Activated T-helper 1 cell treated with anti-CD3 and anti-CD28 coated beads, Interleukin-12 subunit alpha, Interleukin-12 subunit beta, Interleukin-2, Interleukin-4 antibody, amounts not matched to agents 30 ng/mL and 10 ng/mL and 1 ng/mL, durations not matched to agents 14 hours and 24 hours and 36 hours (primary cell): ENCODE data around the gene FAM181A. TPM values are rescaled to one million over a fixed set of nuclear protein-coding genes. Genes with fewer than 3 reads are reported as not detected.

ENCODE experiments used
- DNase-seq: peaks from one replicate; pipeline ENCODE4 v3.0.0; 2021; ENCODE audit warnings: low spot score
- H3K27ac Mint-ChIP-seq: one replicate; pipeline ENCODE4 v1.8.0; 2021; ENCODE audit warnings: mild to moderate bottlenecking, mixed read lengths
- H3K27me3 Mint-ChIP-seq: one replicate; pipeline ENCODE4 v1.8.0; 2022; ENCODE audit warnings: mild to moderate bottlenecking, moderate library complexity, mixed read lengths; ENCODE audit not compliant: insufficient read depth
- H3K36me3 Mint-ChIP-seq: one replicate; pipeline ENCODE4 v1.8.0; 2021; ENCODE audit warnings: low read depth, mixed read lengths
- H3K4me1 Mint-ChIP-seq: one replicate; pipeline ENCODE4 v1.8.0; 2021; ENCODE audit warnings: low read depth, mixed read lengths
- H3K4me3 Mint-ChIP-seq: one replicate; pipeline ENCODE4 v1.8.0; 2021; ENCODE audit warnings: mild to moderate bottlenecking, moderate library complexity, mixed read lengths
- H3K9me3 Mint-ChIP-seq: one replicate; pipeline ENCODE4 v1.8.0; 2021; ENCODE audit warnings: mixed read lengths
- intact Hi-C: fragments of 100-400 bp; cut with micrococcal nuclease; formaldehyde crosslinking; loops from one replicate; pipeline ENCODE4 v1.15.1; 2024
- total RNA-seq: library from RNA; stranded (reverse); gene quantifications from 2 replicates; pipeline ENCODE4 v1.2.3, GENCODE V29; 2022

The FAM181A gene
- total RNA-seq, 1 donor from 2014 or later: not detected

DNA sequence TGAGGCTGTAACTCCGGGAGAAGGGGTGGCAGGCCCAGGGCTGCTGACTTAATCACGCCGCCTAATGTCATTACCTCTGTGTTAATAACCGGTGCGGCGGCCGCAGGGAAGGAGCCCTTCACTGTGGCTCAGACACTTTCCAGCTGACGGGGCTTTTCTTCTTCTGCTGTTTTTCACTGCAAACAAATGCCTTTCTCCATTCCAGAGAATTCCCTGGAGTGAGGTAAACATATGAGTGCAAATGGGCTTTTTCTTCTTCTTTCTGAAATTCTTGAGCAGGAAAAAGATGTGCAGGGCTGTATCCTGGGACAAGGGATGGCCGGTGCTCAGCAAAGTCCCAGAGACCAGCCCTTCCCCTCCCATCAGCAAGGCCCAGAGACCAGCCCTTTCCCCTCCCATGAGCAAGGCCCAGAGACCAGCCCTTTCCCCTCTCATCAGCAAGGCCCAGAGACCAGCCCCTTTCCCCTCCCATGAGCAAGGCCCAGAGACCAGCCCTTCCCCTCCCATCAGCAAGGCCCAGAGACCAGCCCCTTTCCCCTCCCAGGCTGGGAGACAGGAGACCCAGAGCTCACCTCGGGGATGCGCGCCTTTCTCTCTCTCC lies 33.4 kb upstream of the FAM181A start:
- no peaks in the 10 kb centered on the region for H3K36me3 Mint-ChIP-seq
- no peak overlapping the region for H3K4me3 Mint-ChIP-seq
- no peak overlapping the region for H3K27ac Mint-ChIP-seq
- H3K27me3 Mint-ChIP-seq: peaks cover 10% of the 10 kb centered on the region
- H3K9me3 Mint-ChIP-seq: no peaks in the 10 kb centered on the region
- no peak for DNase-seq
- H3K4me1 Mint-ChIP-seq: no peaks in the 10 kb centered on the region
- intact Hi-C loops: loop anchor here (1.0 to 10.0 kb wide), 3 partner anchors 89 to 238 kb away; no protein-coding TSS in a partner anchor

DNA sequence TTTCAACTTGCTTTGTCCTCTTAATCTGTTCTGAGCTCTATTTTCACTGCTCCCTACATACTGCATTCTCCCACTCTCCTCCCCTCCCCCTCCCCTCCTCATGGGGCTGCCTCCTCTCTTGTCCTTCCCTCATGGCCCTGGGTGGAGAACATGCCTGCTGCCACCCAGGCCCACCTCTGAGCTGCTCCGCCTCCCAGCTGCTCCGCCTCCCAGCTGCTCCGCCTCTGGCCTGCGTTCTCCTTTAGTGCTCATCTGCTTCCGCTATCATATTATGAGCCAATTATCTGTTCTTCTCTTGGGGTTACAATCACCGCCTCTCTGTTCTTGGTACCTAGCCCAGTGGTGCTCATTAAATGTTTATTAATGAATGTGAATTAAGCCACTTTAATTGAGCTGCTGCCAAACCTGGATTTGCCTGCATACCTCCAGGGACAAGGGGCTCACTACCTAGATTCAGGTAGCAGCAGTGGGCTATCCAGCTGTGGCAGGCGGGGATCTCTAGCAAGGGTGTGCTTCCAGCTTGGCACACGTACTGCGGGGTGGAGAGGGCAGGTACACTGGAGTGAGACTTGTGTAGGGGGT lies 32.0 kb upstream of the FAM181A start:
- intact Hi-C loops: loop anchor here (10.0 kb wide), 1 partner anchor 150 kb away; no protein-coding TSS in a partner anchor
- Mint-ChIP-seq H3K9me3 (no peaks in the 10 kb centered on the region), H3K27me3 (peaks cover 11% of the 10 kb centered on the region), H3K36me3 (no peaks in the 10 kb centered on the region), H3K4me3 (no peak overlapping the region), H3K27ac (no peak overlapping the region), H3K4me1 (no peaks in the 10 kb centered on the region)
- no peak for DNase-seq

DNA sequence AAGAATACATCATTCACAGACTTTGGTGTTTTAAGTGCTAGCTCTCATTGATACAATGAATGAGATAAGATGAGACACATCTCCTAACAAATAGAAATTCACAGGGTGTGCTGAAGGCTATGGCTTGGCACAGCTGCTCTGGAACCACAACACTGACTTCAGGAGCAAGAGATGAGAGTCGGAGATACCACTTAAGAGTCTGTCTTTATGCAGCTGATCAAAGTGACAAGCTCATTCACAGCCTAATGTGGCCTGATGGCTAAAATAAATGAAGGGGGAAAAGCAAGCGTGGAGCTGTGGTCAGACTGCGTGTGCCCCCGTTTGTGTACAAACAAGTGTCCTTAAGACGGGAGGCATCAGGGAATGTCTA lies 29.7 kb upstream of the FAM181A start:
- no peak overlapping the region for H3K27ac Mint-ChIP-seq

DNA sequence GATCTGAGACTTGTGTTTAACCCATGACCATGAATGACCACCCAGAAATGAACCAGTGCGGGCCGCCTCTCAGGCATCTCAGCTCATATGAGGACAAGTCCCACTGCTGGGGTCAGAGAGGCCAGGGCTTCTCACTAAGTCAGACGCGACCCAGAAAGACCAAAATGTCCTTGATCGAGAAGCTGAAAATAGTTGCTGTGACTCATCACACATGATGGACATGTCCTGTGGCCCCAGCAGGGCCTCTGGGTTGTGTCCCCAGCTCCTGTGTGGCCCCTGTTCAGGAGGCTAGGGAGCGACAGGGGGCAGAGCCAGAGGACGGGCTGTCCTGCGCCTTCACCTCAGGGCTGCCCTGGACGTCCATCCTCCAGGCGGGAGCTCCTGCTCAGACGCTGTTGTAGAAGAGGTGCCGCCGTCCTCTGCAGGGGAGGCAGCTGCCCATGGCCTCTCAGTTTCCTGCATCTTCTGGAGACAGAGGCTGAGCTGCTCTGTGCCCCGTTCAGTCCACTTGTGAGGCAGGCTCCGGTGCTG lies 29.0 kb upstream of the FAM181A start:
- Mint-ChIP-seq H3K36me3 (no peaks in the 10 kb centered on the region), H3K4me1 (no peaks in the 10 kb centered on the region), H3K27me3 (peaks cover 14% of the 10 kb centered on the region), H3K9me3 (no peaks in the 10 kb centered on the region), H3K4me3 (no peak overlapping the region), H3K27ac (no peak overlapping the region)
- DNase-seq: no peak
- intact Hi-C loops: loop anchor here (10.0 kb wide), 1 partner anchor 153 kb away; no protein-coding TSS in a partner anchor

More for the DNA sequence above, 29.7 kb upstream of the FAM181A start:
- DNase-seq: no peak
- no peaks in the 10 kb centered on the region for H3K36me3 Mint-ChIP-seq
- no peak overlapping the region for H3K4me3 Mint-ChIP-seq
- intact Hi-C loops: loop anchor here (10.0 kb wide), 1 partner anchor 153 kb away; no protein-coding TSS in a partner anchor
- peaks cover 8% of the 10 kb centered on the region for H3K27me3 Mint-ChIP-seq
- no peaks in the 10 kb centered on the region for H3K9me3 Mint-ChIP-seq
- no peaks in the 10 kb centered on the region for H3K4me1 Mint-ChIP-seq

DNA sequence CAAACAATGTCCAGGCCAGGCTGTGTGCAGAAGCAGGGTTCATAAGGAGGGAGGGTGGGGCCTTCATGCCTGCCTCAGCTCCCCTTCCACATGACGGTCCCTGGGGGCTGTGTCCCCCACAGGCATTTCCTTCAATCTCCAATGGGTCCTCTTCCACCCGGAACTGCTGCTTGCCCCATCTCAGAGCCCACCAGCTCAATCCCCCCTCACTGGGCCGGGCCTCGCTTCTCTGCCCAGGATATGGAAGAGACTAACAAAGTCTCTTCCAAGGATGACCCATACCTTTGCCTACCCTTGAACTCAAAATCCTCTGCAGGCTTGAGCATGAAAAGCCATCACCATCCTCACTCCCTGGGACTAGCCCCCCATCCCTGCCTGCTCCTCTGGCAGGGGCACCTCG lies 28.4 kb upstream of the FAM181A start:
- Mint-ChIP-seq H3K4me1 (no peaks in the 10 kb centered on the region), H3K36me3 (no peaks in the 10 kb centered on the region), H3K27ac (no peak overlapping the region), H3K4me3 (no peak overlapping the region), H3K27me3 (peaks cover 14% of the 10 kb centered on the region), H3K9me3 (no peaks in the 10 kb centered on the region)
- intact Hi-C loops: loop anchor here (10.0 kb wide), 1 partner anchor 154 kb away; no protein-coding TSS in a partner anchor
- DNase-seq: no peak

DNA sequence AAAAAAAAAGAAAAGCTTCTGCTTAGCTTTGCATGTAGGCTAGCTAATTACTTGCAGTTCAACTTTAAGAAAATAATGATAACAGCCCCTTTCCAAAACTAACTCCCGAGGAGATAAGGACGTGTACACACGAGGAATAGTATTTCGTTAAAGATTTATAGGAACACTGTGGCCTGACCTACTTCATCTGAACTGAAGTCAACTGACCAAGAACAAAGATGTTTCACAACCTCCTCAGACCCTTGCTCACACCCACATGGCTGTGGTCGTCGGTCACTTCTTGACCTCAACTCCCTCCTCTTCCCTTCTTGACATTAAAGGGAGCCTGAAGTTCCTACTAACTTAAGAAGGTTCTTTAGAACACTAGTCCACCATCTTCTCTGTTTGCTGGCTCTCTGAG lies 25.3 kb upstream of the FAM181A start:
- H3K4me3 Mint-ChIP-seq: no peak overlapping the region
- H3K4me1 Mint-ChIP-seq: no peaks in the 10 kb centered on the region
- intact Hi-C loops: no loop called here
- no peak for DNase-seq
- H3K9me3 Mint-ChIP-seq: no peaks in the 10 kb centered on the region
- H3K36me3 Mint-ChIP-seq: no peaks in the 10 kb centered on the region
- no peak overlapping the region for H3K27ac Mint-ChIP-seq
- peaks cover 21% of the 10 kb centered on the region for H3K27me3 Mint-ChIP-seq

DNA sequence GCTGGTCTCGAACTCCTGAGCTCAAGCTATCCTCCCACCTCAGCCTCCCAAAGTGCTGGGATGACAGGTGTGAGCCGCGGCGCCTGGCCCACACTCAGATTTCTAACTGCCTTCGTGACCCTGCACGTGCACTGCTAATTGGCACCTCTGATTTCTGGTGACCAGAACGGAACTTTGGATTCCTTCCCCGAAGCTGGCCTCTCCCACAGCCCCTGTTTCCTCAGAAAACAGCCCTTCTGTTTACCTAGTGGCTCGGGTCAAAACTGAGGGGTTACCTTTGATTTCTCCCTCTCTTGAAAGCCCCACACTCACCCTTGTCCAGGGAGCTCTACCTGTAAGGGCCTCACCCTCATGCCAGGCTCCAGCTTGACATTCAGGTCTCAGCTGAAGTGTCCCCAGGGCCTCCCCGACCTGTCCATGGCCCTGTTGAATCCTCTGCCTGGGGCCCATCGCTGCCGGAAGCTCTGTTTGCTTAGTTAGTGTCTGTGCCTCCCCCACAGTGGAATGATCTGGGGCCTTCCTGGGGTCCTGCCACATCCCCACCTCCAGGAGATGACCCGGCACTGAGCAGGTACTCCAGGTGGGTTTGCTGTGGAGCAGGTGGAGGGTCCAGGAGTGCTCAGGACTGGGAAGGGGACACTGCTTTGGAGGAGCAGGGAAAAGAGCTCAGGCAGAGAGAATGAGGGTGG lies 24.4 kb upstream of the FAM181A start:
- Mint-ChIP-seq H3K27ac (no peak overlapping the region), H3K27me3 (peaks cover 23% of the 10 kb centered on the region), H3K9me3 (no peaks in the 10 kb centered on the region), H3K36me3 (no peaks in the 10 kb centered on the region), H3K4me1 (no peaks in the 10 kb centered on the region), H3K4me3 (no peak overlapping the region)
- no peak for DNase-seq
- intact Hi-C loops: no loop called here

DNA sequence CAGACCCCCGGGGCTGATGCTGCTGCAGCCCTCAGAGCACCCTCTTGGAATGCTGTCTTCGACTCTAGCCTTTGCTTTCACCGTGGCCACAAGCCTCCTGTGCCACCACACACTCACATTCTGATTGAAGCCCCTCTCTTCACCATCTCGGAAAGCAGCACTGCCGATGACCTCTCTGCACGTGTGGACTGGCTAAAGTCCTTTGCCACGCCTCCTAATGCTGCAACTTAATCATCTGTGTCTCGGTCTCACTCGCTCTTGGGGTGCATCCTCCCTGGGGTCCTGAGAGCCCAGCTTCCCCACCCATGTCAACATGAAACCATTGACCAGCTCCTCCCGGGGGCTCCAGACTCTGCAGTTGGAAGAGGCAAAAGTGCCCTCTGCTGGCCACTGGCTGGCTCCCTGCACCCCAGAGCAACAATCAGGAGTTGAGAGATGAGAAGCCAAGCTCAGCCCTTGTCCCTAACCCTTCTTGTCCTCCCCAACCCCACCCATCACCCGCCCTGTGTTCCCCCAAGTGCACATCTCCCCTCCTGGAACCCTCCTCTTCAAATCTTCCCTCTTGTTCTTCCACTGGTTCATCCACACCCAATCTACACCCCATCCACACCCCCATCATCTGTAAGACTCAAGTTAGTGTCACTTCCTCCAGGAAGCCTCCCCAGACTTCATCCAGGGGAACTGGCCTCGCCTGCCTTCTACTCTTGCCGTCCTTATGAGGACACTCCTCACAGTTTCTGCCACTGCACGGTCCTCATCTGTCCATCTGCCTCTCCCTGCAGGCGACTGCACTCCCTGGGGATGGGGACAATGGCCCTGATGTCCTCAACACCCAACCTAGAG lies 23.6 kb upstream of the FAM181A start:
- intact Hi-C loops: no loop called here
- no peak for DNase-seq
- Mint-ChIP-seq H3K27ac (no peak overlapping the region), H3K9me3 (no peaks in the 10 kb centered on the region), H3K27me3 (peaks cover 23% of the 10 kb centered on the region), H3K36me3 (no peaks in the 10 kb centered on the region), H3K4me1 (no peaks in the 10 kb centered on the region), H3K4me3 (no peak overlapping the region)

DNA sequence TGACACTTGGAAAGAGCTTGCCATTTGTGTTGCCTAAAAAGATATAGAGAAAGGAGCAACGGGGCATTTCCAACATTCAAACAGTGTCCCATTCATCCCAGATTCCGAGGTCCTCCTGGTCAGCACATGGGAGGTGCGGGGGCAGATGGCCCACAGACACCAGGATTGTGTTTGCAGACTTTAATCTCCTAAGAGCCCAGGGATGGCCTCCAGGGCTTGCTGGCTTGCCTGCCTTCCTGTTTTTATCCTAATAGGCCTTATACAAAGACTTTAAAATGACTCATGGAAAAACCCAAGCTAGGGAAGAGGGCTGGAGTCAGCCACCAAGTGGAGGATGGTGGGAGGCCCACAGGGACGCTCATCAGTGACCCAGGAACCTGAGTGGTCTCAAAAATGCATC lies 21.5 kb upstream of the FAM181A start:
- H3K36me3 Mint-ChIP-seq: no peaks in the 10 kb centered on the region
- intact Hi-C loops: loop anchor here (1.0 kb wide), 1 partner anchor 250 kb away; no protein-coding TSS in a partner anchor
- no peak overlapping the region for H3K4me3 Mint-ChIP-seq
- H3K27ac Mint-ChIP-seq: no peak overlapping the region
- peaks cover 20% of the 10 kb centered on the region for H3K27me3 Mint-ChIP-seq
- DNase-seq: no peak
- H3K4me1 Mint-ChIP-seq: no peaks in the 10 kb centered on the region
- H3K9me3 Mint-ChIP-seq: no peaks in the 10 kb centered on the region

DNA sequence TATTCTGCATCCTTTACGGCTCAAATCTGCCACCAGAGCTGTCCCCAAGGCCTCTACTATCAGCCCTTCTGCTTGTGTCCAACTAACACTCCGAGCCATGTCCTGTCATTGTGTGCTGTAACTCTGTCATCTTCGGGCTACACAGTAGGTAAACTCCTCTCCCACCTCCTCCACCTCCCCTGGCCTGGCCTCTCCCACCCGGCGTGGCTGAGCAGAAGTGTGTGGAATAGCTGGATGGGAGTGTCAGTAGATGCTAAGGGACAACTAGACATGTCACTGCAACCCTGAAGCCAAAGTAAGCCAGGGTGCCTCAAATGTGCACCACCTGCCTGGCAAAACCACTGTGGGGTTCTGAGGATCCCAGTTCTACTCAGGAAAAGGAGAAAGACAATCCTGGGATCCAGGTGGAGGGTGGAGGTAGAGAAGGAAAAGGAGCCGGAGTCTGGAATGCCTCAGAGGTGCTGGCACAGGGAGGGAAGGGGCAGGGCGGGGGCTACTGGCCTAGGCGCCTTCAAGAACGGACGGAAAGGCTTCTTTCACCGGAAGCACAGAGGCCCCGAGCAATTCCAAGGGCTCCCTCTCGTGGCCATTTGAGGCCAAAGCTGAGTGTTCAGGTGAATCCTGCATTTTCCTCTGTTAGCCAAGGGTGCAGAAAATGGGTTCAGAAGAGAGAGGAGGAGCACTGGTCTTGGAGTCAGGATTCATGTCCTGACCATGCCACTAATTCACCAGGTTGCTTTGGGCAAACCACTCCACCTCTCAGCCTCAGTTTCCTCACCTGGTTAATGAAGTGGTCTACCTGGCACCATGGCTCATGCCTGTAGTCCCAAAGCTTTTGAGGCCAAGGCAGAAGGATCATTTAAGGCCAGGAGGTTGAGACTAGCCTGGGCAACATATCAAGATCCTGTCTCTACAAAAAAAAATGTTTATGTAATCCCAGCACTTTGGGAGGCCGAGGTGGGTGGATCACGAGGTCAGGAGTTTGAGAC lies 20.5 kb upstream of the FAM181A start:
- intact Hi-C loops: loop anchor here (1.0 kb wide), 1 partner anchor 251 kb away; no protein-coding TSS in a partner anchor
- Mint-ChIP-seq H3K27ac (no peak overlapping the region), H3K4me1 (no peaks in the 10 kb centered on the region), H3K27me3 (peaks cover 20% of the 10 kb centered on the region), H3K36me3 (no peaks in the 10 kb centered on the region), H3K9me3 (no peaks in the 10 kb centered on the region), H3K4me3 (no peak overlapping the region)
- peak; percentile 40 for DNase-seq

DNA sequence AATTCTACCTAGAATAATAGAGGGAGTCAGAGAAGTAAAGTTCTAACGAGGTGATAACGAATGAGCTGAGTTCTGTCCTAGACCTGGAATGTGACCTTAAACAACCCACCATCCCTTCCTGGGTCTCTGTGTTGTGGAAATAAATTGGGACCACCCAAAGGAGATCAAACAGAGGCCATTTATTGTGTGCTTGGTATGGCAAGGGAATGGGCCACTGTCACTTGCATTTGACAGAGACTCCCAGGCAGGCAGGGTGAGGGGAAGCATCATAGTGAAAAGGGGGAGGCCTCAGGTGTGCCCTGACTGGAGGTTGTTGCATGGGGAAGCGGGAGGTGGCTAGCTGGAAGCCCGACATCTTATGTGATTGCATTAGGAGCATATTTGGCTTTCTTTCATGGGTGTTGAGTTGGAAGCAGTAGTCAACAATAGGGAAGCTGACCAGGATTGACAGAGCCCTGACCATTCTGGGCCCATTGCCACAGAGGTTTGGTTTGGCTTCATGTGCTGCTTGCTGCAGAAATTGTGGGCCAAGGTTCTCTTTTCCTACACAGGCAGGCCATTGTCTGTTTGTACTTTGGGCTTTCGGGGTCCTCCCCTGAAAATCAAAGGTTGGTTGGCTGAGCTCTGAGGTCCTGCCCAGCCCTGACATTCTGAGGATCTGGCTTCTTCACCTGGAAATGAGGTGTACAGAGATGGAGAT lies 17.6 kb upstream of the FAM181A start:
- peaks cover 12% of the 10 kb centered on the region for H3K9me3 Mint-ChIP-seq
- H3K4me3 Mint-ChIP-seq: no peak overlapping the region
- peaks cover 9% of the 10 kb centered on the region for H3K27me3 Mint-ChIP-seq
- intact Hi-C loops: no loop called here
- DNase-seq: no peak
- peaks cover 6% of the 10 kb centered on the region for H3K4me1 Mint-ChIP-seq
- peaks cover 5% of the 10 kb centered on the region for H3K36me3 Mint-ChIP-seq
- H3K27ac Mint-ChIP-seq: no peak overlapping the region
